COLO829 (cell line): ENCODE data around the gene ANGPTL4.
"Not testable (repeated sequence)": the region's sequence is repeated elsewhere in the genome, so short reads cannot be mapped to it uniquely, and the experiment has no call there.

Source experiments
- DNase-seq: peaks from one replicate; pipeline ENCODE4 v3.0.0; 2012; ENCODE audit warnings: low spot score

ANGPTL4 gene

DNA sequence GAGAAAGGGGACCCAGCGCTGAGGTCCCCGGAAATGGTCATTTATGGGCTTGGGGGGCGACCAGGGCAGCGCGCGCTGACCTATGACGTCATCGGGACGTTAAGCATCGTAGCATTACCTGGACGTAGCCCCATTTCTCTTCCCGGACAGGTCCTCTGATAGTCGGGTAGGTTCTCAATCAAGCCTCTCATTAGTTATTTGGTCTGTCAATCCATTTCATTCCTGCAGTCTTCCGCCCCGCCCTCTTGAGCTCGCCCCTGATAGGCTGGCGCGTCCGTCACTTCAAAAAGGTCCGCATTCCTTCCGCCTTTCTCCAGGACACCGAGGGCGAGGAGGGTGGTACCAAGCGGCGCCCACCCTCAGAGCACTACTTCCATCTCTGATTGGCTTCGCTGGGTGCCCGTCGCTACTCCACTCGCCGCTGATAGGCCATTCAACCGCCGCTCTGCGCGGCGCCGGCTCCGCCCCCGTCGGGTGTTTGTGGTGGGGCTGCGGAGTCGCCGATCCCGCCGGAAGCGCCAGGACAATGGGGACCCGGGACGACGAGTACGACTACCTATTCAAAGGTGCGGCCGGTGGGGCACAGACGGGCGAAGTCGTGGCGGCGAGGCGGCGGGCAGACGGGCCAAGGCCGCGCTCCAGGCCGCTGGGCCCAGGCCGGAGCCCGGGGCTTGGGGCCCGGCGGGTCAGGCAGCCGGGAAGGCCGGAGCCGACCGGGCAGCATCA lies 26.1 kb downstream of the ANGPTL4 start, which contains the start of gene RAB11B:
Gene RAB11B (plus strand): TSS at position 470 of the 726 bp plus-strand sequence. CDS start 57 bp downstream, at position 527.
- DNase-seq = peak; percentile 98

DNA sequence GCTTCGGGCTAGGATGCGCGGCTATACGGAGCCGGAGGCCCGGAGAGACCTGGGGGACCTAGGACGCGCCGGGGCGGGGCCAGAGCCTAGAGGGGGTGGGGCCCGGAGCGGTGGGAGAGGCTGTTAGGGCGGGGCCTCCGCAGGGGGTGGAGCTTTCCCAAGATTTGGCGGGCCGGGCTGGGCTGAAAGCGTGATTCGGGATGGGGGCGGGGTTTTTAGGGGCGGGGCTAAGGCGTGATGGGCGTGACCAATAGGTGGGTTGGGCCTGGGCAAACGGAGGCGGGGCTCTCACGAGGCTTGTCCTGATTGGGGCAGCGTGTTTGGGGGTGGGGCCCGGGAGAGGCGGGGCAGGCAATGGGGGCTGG lies 26.6 kb downstream of the ANGPTL4 start:
- DNase-seq = peak; percentile 97

DNA sequence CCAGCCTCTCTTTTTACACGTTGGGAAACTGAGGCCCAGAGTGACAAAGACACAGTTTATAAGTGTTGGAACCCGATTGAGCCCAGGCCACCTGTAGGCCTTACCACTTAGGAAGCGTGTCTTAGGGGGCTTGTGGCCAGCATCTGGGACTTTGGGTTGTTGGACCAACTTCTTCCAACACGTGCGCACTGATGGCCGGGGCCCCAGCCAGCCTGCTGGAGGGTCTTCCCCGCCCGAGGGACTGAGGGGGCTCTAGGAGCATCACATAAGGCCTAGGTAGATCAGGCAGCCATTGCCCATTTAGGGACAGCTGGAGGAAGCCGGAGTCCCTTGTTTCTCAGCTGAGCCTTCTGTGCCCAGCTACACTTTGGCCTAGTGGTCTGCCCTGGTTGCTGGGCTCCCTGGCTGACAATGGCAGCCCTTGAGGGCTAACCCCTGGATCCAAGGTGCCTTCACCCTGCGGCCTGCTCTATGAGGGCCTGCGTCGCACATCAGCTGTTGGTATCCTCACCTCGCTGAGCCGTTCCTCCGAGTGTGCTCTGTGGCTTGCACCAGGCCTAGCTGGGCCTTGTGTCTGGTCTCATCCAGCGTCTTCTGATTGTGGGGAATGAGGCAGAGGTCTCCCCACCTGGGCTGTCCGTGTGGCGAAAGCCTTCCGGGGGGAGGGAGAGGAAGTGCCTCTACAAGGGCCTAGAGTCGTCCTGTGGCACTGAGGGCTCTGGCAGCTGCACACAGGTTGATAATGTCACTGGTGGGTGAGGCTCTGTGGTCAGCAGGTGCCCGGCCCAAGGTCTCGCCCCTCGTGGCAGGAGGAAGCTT lies 27.5 kb downstream of the ANGPTL4 start:
- no peak for DNase-seq

DNA sequence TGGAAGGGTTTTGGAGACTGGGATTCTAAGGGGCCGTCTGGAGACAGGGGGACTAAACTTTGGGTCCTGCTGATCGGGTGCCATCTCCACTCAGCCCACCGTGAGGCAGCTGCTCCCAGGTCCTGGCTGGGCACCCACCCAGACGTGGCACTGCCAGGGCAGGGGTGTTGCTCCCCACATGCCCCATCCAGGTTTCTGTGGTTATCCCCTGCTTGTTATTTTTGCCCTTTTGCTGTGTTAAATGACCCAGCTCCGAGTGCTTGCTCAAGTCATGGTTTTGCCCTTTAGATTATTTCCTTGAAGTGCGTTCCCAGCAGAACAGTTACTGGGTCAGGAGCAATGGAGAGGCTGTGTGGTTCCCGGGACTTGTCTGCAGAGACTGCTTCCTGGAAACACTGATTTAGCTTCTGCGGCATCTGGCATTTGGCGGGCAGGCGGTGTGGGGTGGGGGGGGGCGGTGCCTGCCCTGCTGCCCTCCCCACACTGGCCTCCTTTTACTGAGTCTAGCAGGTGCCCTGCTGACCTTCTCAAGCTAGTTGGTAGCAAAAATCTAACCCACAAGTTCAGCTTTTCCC lies 28.1 kb downstream of the ANGPTL4 start:
- no peak for DNase-seq

DNA sequence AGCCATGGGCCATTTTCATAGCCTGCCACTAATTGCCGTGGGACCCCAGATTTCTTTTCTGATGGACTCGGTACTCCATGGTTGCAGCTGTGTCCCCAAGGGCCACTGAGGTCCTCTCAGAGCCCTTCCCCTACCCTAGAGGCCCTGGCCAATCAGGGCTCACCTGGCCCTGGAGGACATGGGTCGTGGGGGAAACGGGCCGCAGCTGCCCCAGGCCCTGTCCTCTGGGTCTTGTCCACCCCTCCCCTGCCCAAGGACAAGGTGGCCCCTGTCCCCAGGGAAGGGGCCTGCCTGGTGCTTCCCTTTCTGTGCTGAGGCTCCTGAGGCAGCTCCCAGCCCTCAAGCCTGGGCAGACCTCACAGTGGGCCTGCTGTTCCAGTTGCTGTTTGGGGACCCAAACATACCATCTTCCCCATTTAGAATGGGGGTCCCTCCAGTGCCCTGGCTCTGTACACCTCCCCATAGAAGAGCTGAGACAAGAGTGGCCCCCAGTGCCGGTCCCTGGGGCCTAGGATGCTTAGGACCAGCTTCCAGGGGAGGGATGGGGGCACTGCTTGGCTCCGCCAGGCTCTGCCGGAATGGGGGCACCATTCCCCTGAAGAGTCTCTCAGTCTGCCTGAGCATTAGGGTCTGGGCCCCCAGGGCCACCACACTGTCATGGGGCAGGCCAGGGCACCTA lies 29.4 kb downstream of the ANGPTL4 start:
- DNase-seq = no peak

DNA sequence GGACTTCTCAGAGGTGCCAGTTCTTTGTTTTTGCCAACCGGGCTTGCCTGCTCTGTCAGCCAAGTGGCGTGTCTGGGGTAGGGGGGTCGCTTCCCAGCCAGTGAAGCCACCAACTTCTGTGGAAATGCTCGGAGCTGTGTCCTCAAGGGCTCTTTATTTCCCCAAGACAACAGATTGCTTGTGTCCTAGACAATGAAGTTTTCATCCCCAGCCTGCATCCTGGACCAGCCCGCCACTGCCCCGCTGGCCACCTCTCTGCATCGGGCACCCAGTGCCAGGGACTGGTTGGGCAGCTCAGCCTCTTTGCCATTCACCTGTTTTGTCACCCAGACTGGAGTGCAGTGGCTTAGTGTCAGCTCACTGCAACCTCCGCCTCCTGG lies 29.9 kb downstream of the ANGPTL4 start:
- no peak for DNase-seq

DNA sequence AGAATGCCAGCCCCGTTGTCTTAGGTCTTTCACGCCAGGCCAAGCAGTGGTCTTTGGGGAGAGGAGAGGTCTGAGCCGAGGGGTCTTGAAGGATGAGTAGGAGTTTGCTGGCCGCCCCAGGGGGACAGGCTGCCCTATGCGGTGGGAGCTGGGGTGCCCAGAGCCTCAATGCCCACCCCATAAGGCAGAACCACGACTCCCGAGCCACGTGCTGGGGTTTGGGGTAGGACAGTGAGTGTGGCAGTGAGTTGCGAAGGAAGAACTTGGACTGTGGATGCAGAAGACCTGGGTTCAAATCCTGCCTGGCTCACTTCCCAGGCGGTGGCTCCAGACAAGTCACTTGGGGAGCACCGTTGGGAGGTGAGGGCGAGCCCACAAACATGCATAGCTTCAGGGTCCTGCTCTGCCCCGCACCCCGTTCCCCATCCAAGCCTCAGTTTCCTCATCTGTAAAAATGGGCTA lies 31.7 kb downstream of the ANGPTL4 start:
- no peak for DNase-seq

DNA sequence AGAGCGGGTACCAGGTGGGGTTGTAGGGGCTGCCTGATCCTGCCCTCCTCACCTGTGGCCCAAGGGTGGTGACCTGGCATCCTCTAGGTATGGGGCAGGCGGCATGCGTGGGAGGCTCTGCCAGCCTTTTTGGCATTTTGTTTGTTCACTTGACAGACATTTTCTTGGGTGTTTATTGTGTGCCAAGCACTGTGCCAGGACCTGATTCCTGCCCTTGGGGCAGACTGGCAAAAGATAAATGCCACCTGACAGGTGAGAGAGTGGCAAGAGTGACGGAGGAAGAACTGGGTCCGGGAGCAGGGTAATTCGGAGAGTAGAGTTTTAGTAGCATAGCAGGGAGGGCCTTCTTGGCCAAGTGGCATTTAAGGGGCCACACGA lies 32.2 kb downstream of the ANGPTL4 start:
- DNase-seq = no peak

DNA sequence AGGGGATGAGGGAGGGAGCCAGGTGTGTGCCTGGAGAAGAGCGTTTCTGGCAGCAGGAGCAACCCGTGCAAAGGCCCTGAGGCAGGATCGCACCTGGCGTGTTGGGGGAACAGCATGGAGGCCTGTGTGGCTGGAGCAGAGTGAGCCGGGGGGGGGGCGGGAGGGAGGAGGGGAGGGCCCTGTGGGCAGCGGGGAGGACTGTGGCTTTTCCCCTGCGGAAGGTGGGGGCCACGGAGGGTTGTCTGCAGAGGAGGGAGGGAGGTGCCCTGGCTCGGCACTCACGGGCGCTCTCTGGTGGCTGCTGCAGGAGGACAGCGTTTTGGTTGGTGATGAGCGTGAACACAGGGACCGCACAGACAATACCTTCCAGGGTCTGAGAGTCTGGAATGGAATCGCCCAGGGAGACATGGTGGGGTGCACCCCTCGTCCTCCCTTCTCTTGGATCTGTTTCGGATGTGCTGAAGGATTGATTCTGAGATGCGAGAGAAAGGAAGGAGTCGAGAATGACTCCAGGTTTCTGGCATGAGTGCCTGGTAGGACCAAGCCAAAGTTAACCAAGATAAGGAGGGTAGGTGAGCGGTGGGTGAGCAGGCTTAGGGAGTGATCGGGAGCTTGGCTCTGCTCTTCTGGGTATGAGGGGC lies 32.7 kb downstream of the ANGPTL4 start:
- DNase-seq = peak; percentile 40

DNA sequence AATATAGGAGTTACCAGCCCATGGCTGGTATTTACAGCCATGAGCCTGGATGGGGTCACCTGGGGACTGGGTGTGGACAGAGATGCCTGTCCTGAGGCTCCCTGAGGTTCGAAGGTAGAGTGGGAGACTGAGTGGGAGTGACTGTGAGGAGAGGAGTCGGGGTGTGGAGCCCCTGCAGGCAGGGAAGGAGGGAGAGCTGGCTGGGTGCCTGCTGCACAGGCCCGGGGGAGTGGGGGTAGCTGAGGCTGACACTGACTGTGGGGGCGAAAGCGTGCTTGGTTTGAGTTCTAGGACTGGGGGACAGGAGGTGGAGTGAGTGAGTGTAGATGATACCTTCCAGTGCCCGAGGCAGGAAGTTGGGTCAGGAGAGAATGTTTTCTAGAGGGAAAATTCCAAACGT lies 33.3 kb downstream of the ANGPTL4 start:
- DNase-seq = no peak

DNA sequence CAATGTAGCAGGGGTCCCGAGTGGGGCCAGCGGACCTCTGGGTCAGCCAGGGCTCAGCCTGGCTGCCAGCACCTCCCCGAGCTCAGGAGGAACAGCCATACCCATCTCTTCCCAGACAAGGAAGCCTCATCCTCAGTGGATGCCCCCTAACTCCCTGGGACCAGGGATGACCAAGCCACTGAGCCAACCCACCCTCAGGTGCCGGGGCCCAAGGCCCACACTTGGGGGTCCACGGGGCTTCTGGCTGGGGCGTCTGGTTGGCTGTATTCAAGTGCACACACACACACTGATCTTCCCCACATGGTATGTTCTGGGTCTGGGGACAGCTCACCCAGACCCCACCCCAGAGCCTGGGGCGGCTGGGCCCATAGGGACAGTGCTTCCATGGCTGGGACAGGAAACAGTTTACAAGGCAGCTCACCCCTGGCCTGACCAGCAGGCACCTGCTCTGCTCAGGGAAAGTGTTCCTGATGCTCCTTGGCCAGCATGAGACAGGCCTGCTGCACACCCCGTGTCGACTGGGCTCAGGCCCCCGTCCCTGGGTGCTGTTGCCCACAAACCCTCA lies 33.9 kb downstream of the ANGPTL4 start:
- DNase-seq = no peak

DNA sequence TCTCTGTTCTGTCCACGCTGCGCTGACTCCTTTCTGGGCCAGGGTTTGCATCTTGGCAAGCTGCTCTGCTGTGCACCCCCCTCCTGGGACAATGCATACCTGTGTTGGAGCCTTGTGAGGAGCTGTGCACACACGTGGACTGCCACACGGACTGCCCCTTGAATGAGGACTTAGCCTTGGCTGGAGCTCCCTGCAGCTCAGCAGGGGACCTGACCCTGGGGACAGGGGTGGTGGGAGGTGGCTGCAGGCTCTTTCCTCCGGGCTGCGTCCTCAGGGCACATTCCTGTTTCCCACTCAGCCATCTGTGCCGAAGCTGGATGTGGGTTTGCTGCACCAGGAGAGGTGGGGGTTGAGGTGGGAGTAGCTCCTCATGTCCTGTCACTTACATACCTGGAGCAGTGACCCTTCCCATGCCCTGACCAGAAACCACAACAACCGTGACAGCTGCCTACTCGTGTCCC lies 34.4 kb downstream of the ANGPTL4 start:
- no peak for DNase-seq

DNA sequence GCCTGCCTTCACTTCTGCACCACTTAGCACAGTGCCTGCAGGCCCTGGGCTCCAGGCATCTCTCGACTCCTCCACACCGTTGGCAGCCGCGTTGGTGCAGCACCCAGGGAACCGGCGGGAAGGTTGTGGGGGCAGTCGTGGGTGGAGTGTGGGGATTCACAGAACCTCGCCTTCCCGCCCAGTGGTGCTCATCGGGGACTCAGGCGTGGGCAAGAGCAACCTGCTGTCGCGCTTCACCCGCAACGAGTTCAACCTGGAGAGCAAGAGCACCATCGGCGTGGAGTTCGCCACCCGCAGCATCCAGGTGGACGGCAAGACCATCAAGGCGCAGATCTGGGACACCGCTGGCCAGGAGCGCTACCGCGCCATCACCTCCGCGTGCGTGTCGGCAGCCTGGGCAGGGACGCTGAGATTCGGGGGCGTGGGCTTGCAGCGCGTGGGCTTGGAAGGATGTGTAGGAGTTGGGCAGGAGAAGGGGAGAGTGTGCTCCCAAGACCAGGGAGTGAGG lies 35.8 kb downstream of the ANGPTL4 start:
- DNase-seq = no peak

DNA sequence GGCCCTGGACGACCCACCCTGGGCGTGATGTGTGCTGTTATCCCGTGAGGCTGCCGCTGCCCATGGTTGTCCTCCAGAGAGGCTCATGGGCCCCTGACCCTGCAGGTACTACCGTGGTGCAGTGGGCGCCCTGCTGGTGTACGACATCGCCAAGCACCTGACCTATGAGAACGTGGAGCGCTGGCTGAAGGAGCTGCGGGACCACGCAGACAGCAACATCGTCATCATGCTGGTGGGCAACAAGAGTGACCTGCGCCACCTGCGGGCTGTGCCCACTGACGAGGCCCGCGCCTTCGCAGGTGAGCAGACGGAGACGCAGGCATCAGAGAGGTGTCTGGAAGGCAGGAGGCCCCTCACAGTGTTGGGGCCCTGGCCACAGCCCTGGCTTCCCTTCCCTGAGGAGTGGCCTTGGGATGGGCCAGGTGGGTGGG lies 38.0 kb downstream of the ANGPTL4 start:
- no peak for DNase-seq

DNA sequence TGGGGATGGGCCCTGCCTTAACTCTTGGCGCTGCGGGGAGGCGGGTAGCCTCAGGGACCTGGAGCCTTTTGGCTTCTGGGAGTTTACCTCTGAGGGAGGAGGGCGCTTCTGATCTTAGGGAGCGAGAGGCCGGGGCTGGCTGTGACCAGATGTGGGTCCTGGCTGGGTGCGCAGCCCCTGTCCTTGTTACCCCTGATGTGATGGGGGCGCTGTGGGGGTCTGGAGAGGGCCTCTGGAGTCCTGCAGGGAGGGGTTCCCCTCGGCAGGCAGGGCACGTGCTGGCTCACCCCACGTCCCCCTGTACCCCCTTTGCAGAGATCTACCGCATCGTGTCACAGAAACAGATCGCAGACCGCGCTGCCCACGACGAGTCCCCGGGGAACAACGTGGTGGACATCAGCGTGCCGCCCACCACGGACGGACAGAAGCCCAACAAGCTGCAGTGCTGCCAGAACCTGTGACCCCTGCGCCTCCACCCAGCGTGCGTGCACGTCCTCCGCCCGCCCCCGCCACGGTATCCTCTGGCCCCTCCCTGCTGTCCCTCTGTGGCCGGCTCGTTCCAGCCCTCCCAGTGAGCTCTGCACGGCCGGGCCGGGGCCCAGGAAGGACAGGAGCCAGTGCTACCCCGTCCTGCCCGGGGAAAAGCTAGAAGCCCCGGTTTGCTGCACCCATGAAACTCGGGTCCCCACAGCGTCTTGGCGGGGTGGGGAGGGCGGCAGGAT lies 39.3 kb downstream of the ANGPTL4 start:
- DNase-seq = no peak

DNA sequence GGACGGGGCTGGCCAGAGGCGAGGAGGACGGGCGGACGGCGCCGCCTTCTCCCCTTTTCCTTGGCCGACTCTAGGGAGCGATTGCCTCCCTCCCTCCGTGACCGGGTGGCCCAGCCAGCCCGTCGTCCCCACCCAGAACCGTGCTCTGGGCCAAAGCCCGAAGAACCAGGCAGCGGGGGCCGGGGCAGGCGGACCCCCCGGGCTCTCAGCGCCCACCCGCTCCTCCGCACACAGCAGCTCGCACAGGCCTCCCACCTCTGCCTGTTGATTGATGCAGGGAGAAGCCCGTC lies 39.8 kb downstream of the ANGPTL4 start:
- DNase-seq = no peak

DNA sequence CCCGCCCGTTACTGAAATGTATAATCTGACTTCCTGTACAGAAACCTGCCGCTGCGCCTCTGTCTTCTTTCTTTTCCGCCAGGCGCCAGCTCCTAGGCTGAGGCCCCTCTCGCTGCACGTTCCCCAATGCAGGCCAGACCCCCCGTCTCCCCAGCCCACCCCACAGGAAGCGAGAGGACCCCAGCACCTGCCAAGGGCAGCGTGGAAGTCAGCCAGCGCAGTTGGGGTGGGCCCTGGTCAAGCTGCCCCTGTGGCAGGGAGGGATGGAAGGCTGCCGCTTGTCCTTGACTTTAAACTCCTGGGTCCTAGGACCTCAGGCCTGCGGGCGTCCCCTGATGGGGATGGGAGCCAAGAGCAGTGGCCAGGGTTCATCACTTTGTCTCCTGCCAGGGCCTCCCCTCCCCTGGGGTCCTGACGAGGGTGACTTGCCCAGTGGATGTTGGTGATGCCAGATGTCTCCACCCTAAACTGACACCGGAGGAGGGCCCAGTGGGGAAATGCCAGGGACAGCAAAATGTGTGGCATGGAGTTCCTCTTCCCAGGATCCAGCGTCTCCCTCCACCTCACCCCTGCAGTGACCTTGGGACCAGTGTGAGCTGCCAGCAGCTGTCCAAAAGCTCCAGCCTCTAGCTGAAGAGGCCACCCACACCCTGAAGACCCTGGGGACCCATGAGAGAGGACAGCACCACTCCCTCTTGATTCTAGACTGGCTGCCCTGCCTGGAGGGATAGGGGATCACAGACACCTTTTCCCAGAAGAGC lies 40.6 kb downstream of the ANGPTL4 start:
- DNase-seq = no peak

DNA sequence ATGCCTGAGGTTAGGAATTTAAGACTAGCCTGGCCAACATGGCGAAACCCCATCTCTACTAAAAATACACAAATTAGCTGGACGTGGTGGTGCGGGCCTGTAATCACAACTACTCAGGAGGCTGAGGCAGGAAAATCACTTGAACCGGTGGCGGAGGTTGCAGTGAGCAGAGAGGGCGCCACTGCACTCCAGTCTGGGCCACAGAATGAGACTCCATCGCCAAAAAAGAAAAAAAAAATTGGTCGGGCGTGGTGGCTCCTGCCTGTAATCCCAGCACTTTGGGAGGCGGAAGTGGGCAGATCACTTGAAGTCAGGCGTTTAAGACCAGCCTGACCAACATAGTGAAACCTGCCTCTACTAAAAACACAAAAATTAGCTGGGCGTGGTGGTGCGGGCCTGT lies 46.8 kb downstream of the ANGPTL4 start:
- DNase-seq = not testable (repeated sequence)

DNA sequence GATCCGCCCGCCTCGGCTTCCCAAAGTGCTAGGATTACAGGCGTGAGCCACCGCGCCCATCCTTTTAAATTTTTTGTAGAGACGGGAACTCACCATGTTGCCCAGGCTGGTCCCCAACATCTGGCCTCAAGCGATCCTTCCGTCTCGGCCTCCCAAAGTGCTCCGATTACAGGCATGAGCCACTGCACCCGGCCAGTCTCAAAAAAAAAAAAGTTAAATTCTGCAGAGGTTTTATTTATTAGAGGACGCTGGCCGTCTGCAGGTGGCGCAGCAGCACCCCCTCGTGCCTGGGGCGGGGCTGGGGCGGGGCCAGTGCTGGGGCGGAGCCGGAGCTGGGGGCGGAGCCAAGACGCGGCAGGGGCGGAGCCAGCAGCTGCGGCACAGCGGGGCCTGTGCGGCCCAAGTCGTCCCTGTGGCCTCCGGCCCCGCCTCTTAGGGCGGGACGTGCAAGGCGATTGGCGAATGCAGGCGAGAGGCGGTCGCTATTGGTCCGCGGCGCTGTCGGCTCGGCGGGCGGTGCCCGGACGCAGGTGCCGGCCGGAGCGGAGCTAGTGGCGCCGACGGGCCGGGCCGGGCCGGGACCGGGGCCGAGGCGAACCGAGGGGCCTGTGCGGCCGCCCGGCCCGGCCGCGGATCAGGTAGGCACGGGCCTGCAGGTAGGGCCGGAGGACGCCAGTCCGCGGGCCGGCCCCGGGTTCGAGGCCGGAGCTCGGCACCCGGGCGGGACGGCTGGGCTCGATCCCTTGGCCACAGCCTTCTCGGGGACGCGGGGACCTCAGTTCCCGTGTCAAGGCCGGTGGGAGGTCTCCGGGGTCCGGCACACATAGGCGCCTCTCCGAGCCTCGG lies 49.1 kb downstream of the ANGPTL4 start, which contains the start of gene MARCHF2:
Gene MARCHF2 (plus strand): TSS at position 523 of the 846 bp plus-strand sequence. CDS start 8,536 bp downstream, outside the sequence.
- DNase-seq = peak; percentile 94
